GM12891 (cell line): Measurements from ENCODE around the gene KCNK2.

ENCODE experiments used
- PAX5 ChIP-seq: IDR thresholded peaks from 2 replicates; pipeline ENCODE4 v1.6.1; 2011; ENCODE audit warnings: low read length, moderate library complexity, mild to moderate bottlenecking; ENCODE audit not compliant: insufficient read depth, severe bottlenecking
- POLR2A ChIP-seq: IDR thresholded peaks from 2 replicates; pipeline ENCODE4 v1.6.1; 2011; ENCODE audit warnings: low read depth, low read length, control low read depth
- POLR2AphosphoS5 ChIP-seq: IDR thresholded peaks from 2 replicates; pipeline ENCODE4 v1.6.1; 2011; ENCODE audit warnings: low read depth, low read length, control low read depth
- TAF1 ChIP-seq: IDR thresholded peaks from 2 replicates; pipeline ENCODE4 v1.6.1; 2011; ENCODE audit warnings: low read depth, low read length, control low read depth

DNA sequence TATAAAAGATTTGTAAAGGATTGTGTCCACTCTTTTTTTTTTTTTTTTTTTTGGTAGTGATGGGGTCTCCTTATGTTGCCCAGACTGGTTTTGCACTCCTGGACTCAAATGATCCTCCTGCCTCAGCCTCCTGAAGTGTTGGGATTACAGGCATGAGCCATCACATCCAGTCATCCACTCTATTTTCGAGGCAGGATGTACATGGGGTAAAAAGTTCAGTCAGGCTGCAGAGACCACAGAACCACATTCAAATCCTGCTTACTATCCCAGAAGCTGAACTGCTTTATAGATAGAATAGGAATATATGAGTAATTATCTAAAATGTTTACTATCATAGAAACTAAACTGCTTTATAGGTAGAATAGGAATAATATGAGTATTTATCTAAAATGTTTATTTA lies 26.0 kb upstream of the KCNK2 start:
- TF ChIP-seq PAX5 (no peak), POLR2A (no peak), POLR2AphosphoS5 (no peak), TAF1 (no peak)
